Fibroblast of lung (primary cell): ENCODE measurements around the gene MRPS27. TPM values are rescaled to one million over a fixed set of nuclear protein-coding genes. Genes with fewer than 3 reads are reported as not detected.
A peak's percentile ranks its signal among the peaks of the same experiment; 100 is the strongest.

Source experiments
- DNase-seq, 2 donors: peaks; one replicate each; pipeline versions ENCODE4 v3.0.0 to v3.0.0-alpha.2; 2010; ENCODE audit warnings: low read depth in 2 of 2
- H2AFZ ChIP-seq: 2 replicates; pipeline ENCODE4 v1.5.1; 2012; ENCODE audit warnings: low read length, control low read depth, inconsistent platforms
- H3K27ac ChIP-seq: 2 replicates; pipeline ENCODE4 v1.5.1; 2011; ENCODE audit warnings: low read length, control low read depth; ENCODE audit not compliant: insufficient read depth
- H3K27me3 ChIP-seq: 2 replicates; pipeline ENCODE4 v1.5.1; 2011; ENCODE audit warnings: mild to moderate bottlenecking, low read length; ENCODE audit not compliant: control insufficient read depth, insufficient read depth
- H3K36me3 ChIP-seq: 2 replicates; pipeline ENCODE4 v1.5.1; 2011; ENCODE audit warnings: low read length; ENCODE audit not compliant: control insufficient read depth, insufficient read depth
- H3K4me1 ChIP-seq: 2 replicates; pipeline ENCODE4 v1.5.1; 2011; ENCODE audit warnings: low read length; ENCODE audit not compliant: control insufficient read depth, insufficient read depth; ENCODE audit errors: extremely low read depth
- H3K4me2 ChIP-seq: 2 replicates; pipeline ENCODE4 v1.5.1; 2011; ENCODE audit warnings: low read length, control low read depth; ENCODE audit not compliant: insufficient read depth; ENCODE audit errors: extremely low read depth
- H3K4me3 ChIP-seq, 4 experiments: fragments of 200-600 bp in 1 of 4; sonication (generic) in 1 of 4; replicated peaks in 1 of 4; 2 replicates each; pipeline ENCODE4 v1.5.1; 2011 to 2016; ENCODE audit warnings: low read length in 4 of 4, low read depth in 3 of 4, mild to moderate bottlenecking in 3 of 4, control low read depth in 2 of 4, inconsistent platforms in 1 of 4, mixed read lengths in 1 of 4; ENCODE audit not compliant: insufficient read depth in 1 of 4; ENCODE audit errors: control extremely low read depth in 1 of 4
- H3K79me2 ChIP-seq: 2 replicates; pipeline ENCODE4 v1.5.1; 2012; ENCODE audit warnings: mild to moderate bottlenecking, low read length, inconsistent platforms; ENCODE audit not compliant: control insufficient read depth, insufficient read depth
- H3K9ac ChIP-seq: 2 replicates; pipeline ENCODE4 v1.5.1; 2011; ENCODE audit warnings: mild to moderate bottlenecking, low read length, control low read depth; ENCODE audit not compliant: insufficient read depth
- H3K9me3 ChIP-seq: 2 replicates; pipeline ENCODE4 v1.5.1; 2012; ENCODE audit warnings: low read depth, low read length; ENCODE audit not compliant: control insufficient read depth, insufficient read depth
- H4K20me1 ChIP-seq: 2 replicates; pipeline ENCODE4 v1.5.1; 2011; ENCODE audit warnings: low read length; ENCODE audit not compliant: control insufficient read depth, insufficient read depth; ENCODE audit errors: extremely low read depth
- EZH2 ChIP-seq: IDR thresholded peaks from 2 replicates; pipeline ENCODE4 v1.5.1; 2012; ENCODE audit warnings: low read length, control low read depth, mild to moderate bottlenecking; ENCODE audit errors: missing control alignments
- polyA plus RNA-seq, 2 donors: library from polyadenylated mRNA; depleted of rRNA in 1 of 2; stranded (reverse) in 1 of 2; unstranded in 1 of 2; fragments of >200 nt; gene quantifications; 2 replicates each; pipeline ENCODE4 v1.2.1, GENCODE V29; 2011 to 2012; ENCODE audit warnings: missing spikeins in 1 of 2
- total RNA-seq: library from RNA; depleted of rRNA; stranded (reverse); fragments of >200 nt; gene quantifications from 2 replicates; pipeline ENCODE4 v1.2.1, GENCODE V29; 2014
- TF ChIP-seq, protein P1 (sequence below), 2 donors: IDR thresholded peaks in 1 of 2; conservative IDR thresholded peaks in 1 of 2; 1 replicate in 1 of 2; 2 replicates in 1 of 2; pipeline ENCODE4 v1.5.1; 2011 to 2012; ENCODE audit warnings: low read length in 2 of 2, control low read depth in 1 of 2, inconsistent platforms in 1 of 2, low read depth in 1 of 2, mild to moderate bottlenecking in 1 of 2

MRPS27 gene
- total and polyA plus RNA-seq, 2 donors (not counting 1 experiment from before 2014, with no cell fraction given), result 67.2 to 86.5 TPM

GRCh38 chr5:72237415-72237814 is 82.6 kb downstream of the MRPS27 start:
- TF ChIP-seq, protein P1, sequence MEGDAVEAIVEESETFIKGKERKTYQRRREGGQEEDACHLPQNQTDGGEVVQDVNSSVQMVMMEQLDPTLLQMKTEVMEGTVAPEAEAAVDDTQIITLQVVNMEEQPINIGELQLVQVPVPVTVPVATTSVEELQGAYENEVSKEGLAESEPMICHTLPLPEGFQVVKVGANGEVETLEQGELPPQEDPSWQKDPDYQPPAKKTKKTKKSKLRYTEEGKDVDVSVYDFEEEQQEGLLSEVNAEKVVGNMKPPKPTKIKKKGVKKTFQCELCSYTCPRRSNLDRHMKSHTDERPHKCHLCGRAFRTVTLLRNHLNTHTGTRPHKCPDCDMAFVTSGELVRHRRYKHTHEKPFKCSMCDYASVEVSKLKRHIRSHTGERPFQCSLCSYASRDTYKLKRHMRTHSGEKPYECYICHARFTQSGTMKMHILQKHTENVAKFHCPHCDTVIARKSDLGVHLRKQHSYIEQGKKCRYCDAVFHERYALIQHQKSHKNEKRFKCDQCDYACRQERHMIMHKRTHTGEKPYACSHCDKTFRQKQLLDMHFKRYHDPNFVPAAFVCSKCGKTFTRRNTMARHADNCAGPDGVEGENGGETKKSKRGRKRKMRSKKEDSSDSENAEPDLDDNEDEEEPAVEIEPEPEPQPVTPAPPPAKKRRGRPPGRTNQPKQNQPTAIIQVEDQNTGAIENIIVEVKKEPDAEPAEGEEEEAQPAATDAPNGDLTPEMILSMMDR (conservative IDR thresholded peaks at IDR 0.05 in 1 of 2, IDR thresholded peaks at IDR 0.05 in 1 of 2; ENCODE audit: low read depth in 1 of 2, low read length in 2 of 2), result no peak
- TF ChIP-seq EZH2, result no peak
- Histone ChIP-seq H3K79me2 (no peaks in the 10 kb centered on the region), H3K27me3 (no peaks in the 10 kb centered on the region), H3K4me1 (no peaks in the 10 kb centered on the region), H3K4me3 (no peak overlapping the region), H3K36me3 (no peaks in the 10 kb centered on the region), H3K9ac (no peak overlapping the region), H3K27ac (no peak overlapping the region), H4K20me1 (no peaks in the 10 kb centered on the region), H3K9me3 (no peaks in the 10 kb centered on the region), H3K4me2 (no peak overlapping the region), H2AFZ (no peak overlapping the region)
- peak in 1 of 2 donors; percentile 31 for DNase-seq

DNA sequence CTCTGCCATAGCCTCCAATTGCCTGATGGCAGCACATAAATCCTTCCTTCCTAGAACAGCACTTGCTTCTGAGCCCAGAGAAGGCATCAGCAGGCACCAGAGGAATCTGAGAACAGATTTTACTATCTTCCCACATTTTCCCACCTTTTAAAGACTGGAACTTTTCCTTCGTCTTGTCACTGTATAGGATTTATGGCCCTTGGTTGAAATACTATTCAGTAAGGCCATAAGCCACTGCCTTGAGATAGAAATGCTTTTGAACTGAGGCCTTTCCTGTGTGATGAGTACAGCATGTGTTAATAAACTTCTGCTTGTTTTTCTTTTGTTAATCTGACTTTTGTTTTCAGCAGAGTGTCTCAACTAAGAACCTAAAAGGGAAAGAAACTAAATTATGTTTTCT is 84.3 kb downstream of the MRPS27 start:
- DNase-seq, result no peak
- H3K79me2 ChIP-seq, result no peaks in the 10 kb centered on the region
- no peak overlapping the region for H3K27ac ChIP-seq
- no peak for TF ChIP-seq EZH2
- TF ChIP-seq, protein P1 (conservative IDR thresholded peaks at IDR 0.05 in 1 of 2, IDR thresholded peaks at IDR 0.05 in 1 of 2; ENCODE audit: low read depth in 1 of 2, low read length in 2 of 2), result no peak
- H3K4me1 ChIP-seq, result no peaks in the 10 kb centered on the region
- no peaks in the 10 kb centered on the region for H3K27me3 ChIP-seq
- no peak overlapping the region for H3K4me3 ChIP-seq
- no peaks in the 10 kb centered on the region for H4K20me1 ChIP-seq
- H3K9me3 ChIP-seq, result no peaks in the 10 kb centered on the region
- no peaks in the 10 kb centered on the region for H3K36me3 ChIP-seq
- H2AFZ ChIP-seq, result no peak overlapping the region
- H3K9ac ChIP-seq, result no peak overlapping the region
- no peak overlapping the region for H3K4me2 ChIP-seq

DNA sequence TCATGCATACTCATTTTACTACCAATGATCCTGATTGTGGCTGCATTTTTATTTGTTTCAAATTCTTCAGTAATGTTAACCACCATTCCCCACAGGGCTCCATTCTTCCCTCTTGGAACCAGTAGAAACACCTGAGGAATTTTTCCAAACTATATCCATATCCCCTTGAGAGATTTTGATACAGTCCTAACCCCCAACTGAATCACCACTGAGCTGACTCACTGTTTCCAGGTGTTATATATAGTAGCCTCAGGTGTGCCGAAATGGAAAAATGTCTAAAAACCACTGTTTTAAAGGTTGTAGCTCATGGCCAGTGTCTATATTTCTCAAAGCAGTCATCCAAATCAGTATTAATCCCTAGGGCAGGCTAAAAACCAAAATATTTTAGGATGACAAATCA is 85.2 kb downstream of the MRPS27 start:
- Histone ChIP-seq H4K20me1 (no peaks in the 10 kb centered on the region), H3K9ac (no peak overlapping the region), H3K27ac (no peak overlapping the region), H3K27me3 (no peaks in the 10 kb centered on the region), H3K36me3 (no peaks in the 10 kb centered on the region), H3K4me3 (no peak overlapping the region), H3K79me2 (no peaks in the 10 kb centered on the region), H3K4me1 (no peaks in the 10 kb centered on the region), H3K9me3 (no peaks in the 10 kb centered on the region), H3K4me2 (no peak overlapping the region), H2AFZ (no peak overlapping the region)
- TF ChIP-seq, protein P1 (conservative IDR thresholded peaks at IDR 0.05 in 1 of 2, IDR thresholded peaks at IDR 0.05 in 1 of 2; ENCODE audit: low read depth in 1 of 2, low read length in 2 of 2), result no peak
- no peak for TF ChIP-seq EZH2
- peak in 1 of 2 donors; percentile 12 for DNase-seq
